Measurements from ENCODE around the gene RPL36A.
A peak's percentile ranks its signal among the peaks of the same experiment; 100 is the strongest.

DNA sequence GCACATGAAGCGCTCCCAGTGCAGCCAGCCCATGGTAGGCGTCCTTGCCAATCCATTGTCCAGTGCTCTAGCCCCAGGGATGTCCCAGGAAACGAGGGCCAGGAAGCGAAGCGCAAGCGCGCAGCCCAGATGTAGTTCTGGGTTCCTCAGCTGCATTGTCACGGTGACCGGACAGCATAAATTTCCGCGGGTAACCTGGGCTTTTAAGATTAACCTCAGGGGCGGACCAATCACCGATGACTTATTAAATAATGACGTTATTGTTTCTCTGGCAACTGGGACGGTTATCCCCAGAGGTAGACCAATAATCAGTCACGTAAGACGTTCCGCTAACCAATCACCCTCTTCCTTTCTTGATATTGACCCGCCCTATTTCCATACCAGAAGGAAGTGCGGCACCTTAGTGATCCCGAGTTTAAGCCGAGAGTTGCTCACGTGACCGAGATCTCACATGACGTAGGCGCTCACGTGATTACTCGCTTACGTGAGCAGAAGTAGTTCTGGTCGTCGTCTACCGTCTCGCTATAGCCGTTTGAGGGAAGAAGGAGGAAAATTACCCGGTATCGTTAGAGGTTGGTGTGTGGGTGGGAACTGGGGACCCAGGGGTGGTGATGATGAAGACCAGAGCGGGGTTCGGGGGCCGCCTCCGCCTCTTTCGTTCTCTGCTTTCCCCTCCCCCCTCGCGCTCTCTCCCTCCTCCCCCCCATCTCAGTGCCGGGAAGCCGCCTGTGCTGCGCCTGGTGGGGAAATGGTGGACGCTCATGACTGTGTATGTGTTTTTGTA, 17.1 kb downstream of the RPL36A start, which contains the start of the genes GLA and HNRNPH2:
- TF ChIP-seq, protein P1, sequence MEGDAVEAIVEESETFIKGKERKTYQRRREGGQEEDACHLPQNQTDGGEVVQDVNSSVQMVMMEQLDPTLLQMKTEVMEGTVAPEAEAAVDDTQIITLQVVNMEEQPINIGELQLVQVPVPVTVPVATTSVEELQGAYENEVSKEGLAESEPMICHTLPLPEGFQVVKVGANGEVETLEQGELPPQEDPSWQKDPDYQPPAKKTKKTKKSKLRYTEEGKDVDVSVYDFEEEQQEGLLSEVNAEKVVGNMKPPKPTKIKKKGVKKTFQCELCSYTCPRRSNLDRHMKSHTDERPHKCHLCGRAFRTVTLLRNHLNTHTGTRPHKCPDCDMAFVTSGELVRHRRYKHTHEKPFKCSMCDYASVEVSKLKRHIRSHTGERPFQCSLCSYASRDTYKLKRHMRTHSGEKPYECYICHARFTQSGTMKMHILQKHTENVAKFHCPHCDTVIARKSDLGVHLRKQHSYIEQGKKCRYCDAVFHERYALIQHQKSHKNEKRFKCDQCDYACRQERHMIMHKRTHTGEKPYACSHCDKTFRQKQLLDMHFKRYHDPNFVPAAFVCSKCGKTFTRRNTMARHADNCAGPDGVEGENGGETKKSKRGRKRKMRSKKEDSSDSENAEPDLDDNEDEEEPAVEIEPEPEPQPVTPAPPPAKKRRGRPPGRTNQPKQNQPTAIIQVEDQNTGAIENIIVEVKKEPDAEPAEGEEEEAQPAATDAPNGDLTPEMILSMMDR (IDR thresholded peaks at IDR 0.05 in 8 of 11, conservative IDR thresholded peaks at IDR 0.05 in 3 of 11): peak in 6 of 11 experiments; percentile 21 to 41 (median 28)
- TF ChIP-seq POLR2AphosphoS5 (IDR thresholded peaks at IDR 0.05): peak; percentile 81 to 98 (median 82)
- peak in 2 of 3 donors; percentile 9 to 64 for TF ChIP-seq POLR2A (IDR thresholded peaks at IDR 0.05)
